ENCODE results near the gene SLC9A4.

The SLC9A4 gene

GRCh38 chr2:102473020-102473419 lies at the start of gene SLC9A4:
Gene SLC9A4 (plus strand): TSS chr2:102473226. CDS start chr2:102473760, 534 bp downstream.
- DNase-seq: peak; percentile 20

- DNase-seq: no peak
These were observed 49.7 kb upstream of the SLC9A4 start for GRCh38 chr2:102423368-102423767.

GRCh38 chr2:102424754-102425153 lies 48.3 kb upstream of the SLC9A4 start:
- DNase-seq: no peak

GRCh38 chr2:102425441-102426132 lies 47.4 kb upstream of the SLC9A4 start:
- DNase-seq: no peak

- no peak for DNase-seq
These were observed 45.8 kb upstream of the SLC9A4 start for GRCh38 chr2:102427249-102427648.

GRCh38 chr2:102428573-102428972 lies 44.5 kb upstream of the SLC9A4 start:
- DNase-seq: no peak

GRCh38 chr2:102432386-102432785 lies 40.6 kb upstream of the SLC9A4 start:
- DNase-seq: no peak

GRCh38 chr2:102433973-102434654 lies 38.9 kb upstream of the SLC9A4 start:
- DNase-seq: no peak

GRCh38 chr2:102434655-102435381 lies 38.2 kb upstream of the SLC9A4 start:
- DNase-seq: no peak

- no peak for DNase-seq
These were observed 37.3 kb upstream of the SLC9A4 start for GRCh38 chr2:102435741-102436140.

- no peak for DNase-seq
These were observed 36.7 kb upstream of the SLC9A4 start for GRCh38 chr2:102436323-102436722.

- DNase-seq: no peak
These were observed 35.9 kb upstream of the SLC9A4 start for GRCh38 chr2:102437122-102437521.

GRCh38 chr2:102438111-102438510 lies 34.9 kb upstream of the SLC9A4 start:
- no peak for DNase-seq

GRCh38 chr2:102438578-102438977 lies 34.4 kb upstream of the SLC9A4 start:
- DNase-seq: no peak

GRCh38 chr2:102439065-102439695 lies 33.8 kb upstream of the SLC9A4 start:
- DNase-seq: no peak

GRCh38 chr2:102442967-102443828 lies 29.8 kb upstream of the SLC9A4 start:
- DNase-seq: peak; percentile 15

GRCh38 chr2:102444233-102444632 lies 28.8 kb upstream of the SLC9A4 start:
- DNase-seq: no peak

- DNase-seq: no peak
These were observed 26.1 kb upstream of the SLC9A4 start for GRCh38 chr2:102446936-102447335.

- DNase-seq: peak; percentile 47
These were observed 23.6 kb upstream of the SLC9A4 start for GRCh38 chr2:102449370-102449974.

GRCh38 chr2:102451968-102452367 lies 21.1 kb upstream of the SLC9A4 start:
- DNase-seq: no peak

- no peak for DNase-seq
These were observed 19.5 kb upstream of the SLC9A4 start for GRCh38 chr2:102453501-102453900.
